HG02588 (cell line): ENCODE results near the gene ASB16.
"Not testable (repeated sequence)": the region's sequence is repeated elsewhere in the genome, so short reads cannot be mapped to it uniquely, and the experiment has no call there.

Source experiments
- ATAC-seq: cut with Tn5 transposase; IDR thresholded peaks from one replicate; pipeline ENCODE4 v1.9.1; 2021; ENCODE audit warnings: mild to moderate bottlenecking, moderate library complexity; ENCODE audit not compliant: unreplicated experiment

ASB16 gene

GRCh38 chr17:44170499-44171201 is at the start of gene ASB16:
TSS of gene ASB16 (plus strand) at chr17:44170704. CDS start at chr17:44170790, 86 bp downstream.
- no peak for ATAC-seq

- no peak for ATAC-seq
These were observed 49.5 kb upstream of the ASB16 start for GRCh38 chr17:44120851-44121605.

DNA sequence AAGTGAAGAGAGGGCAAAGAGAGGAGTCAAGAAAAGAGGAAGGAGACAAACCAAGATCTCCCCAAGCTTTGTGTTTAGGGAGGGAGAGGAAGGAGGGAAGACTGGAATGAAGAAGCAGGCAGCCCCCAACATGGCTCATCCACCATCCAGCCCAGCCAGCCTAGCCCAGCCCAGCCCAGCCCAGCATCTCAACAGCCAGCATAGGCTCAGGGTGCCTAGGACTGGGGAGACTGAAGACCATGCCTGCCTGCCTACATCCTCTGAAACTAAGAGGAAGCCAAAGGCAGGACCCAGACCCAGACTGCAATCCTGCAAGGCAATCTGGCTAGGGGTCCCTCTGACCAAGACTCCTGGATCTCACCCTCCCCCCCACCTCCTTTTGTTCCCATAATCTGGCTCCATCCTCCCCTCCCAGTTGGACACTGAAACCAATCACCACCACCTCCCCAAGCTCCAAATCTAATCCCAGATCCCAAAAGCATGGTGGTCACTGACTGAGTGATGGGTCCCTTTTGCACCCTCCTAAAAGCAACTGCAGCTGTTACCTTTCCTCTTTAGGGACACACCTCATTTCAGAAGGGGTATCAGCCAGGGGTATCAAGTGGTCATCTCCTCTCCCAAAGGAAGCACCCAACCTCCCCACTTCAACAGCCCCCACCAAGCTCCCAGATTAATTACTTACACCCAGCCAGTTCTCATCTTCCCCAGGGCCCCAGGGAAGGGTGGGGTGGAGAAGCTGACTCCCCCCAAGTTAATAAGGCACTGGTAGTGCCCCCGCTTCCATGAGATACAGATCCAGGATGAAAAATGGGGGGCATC is 48.3 kb upstream of the ASB16 start:
- ATAC-seq = no peak

DNA sequence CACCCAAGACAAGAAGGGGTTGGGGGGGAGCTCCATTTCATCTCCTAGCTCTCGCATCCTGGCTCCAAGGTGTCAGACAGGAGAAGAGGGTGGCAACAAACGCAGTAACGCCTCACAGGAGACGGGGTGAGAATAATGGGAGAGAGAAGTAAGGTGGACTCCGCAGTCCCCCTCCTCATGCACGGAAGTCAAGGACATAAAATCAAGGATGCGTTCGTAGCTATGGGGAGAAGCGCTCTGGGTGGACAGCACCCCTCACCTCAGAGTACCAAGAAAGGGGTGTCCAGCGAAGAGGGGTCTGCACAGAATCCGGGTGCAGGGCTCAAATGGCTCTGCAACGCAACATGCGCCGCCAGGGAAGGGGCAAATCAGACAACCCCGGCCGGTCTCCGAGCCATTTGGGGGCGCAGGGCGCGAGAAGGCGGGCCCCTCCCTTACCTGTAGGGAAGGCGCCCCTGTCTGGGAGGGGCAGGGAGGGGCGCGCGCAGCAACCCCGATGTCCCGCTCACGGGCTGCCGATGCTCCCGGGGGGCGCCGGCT is 47.6 kb upstream of the ASB16 start:
- peak; percentile 3 for ATAC-seq

GRCh38 chr17:44123356-44124117 is 47.0 kb upstream of the ASB16 start, which contains the start of gene HDAC5:
TSS of gene HDAC5 (minus strand) at chr17:44123641. CDS start at chr17:44117515, 6,126 bp downstream.
- ATAC-seq = peak; percentile 92

DNA sequence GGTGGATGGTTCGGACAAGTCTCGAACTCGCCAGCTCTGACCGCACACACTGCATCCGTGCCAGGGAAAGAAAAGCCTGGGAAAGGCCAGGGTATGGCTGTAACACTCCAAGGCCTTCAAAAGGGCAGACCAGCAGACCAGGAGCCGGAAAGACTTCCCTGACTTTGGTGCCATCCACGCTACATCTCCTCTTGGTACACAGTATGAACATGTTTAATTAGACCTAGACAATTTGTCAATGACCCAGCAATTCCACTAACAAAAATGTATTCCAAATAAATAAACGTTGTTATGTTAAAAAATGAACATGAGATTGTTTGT is 46.4 kb upstream of the ASB16 start:
- no peak for ATAC-seq

- ATAC-seq = no peak
These were observed 42.1 kb upstream of the ASB16 start for GRCh38 chr17:44128383-44128782.

DNA sequence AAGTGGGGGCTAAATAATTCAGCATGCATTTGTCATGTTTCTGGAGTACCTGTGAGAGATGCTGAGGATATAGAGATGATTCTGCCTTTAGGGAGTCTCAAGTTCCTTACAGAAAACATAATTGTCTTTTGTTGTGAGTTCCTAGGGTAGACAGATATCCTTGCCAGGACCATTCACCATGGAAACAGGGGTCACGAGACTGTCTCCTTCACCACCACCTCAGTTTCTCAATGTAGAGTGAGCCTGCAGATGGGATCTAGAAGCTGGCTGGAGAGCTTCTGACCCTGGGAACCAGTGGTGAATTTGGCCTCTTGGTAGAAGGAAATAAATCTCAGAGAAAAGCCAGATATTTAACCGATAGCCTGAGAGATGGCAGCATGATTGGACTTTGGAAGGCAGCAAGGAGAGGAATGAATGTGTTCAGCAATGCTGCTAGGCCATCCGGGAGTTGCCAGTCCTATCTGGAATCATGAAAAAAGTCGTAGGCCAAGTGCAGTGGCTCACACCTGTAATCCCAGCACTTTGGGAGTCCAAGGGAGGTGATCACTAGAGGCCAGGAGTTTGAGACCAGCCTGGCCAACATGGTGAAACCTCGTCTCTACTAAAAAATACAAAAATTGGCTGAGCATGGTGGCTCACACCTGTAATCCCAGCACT is 39.7 kb upstream of the ASB16 start:
- ATAC-seq = no peak

DNA sequence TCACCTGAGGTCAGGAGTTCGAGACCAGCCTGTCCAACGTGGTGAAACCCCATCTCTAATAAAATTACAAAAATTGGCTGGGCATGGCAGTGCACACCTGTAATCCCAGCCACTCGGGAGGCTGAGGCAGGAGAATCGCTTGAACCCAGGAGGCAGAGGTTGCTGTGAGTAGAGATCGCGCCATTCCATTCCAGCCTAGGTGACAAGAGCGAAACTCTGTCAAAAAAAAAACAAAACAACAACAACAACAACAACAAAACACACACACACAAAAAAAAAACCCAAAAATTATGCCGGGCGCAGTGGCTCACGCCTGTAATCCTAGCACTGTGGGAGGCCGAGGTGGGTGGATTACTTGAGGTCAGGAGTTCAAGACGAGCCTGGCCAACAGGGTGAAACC is 39.1 kb upstream of the ASB16 start:
- ATAC-seq = not testable (repeated sequence)

DNA sequence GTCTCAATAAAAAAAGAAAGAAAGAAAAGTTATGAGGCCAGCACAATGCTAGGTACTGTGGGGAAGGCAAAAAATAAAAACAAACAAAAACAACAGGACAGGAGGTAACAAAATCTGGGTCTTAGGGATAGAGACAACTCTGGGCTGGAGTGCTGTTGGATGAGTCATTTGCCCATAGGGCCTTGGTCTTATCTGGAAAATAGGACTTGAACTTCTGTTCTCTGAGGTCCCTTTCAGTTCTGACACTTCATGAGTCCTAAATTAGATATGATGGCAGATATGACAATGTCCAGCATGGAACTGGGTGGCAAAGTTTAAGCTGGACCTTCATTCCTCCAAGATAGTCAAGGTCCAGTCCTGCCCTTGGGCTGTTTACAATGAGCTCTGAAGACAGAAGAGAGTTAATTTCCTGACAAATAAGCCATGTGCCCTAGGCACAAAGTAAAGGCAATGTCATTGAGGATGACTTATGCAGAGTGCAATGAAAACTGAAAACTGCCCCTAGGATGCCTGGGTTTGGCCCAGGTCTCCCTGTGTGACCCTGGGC is 38.2 kb upstream of the ASB16 start:
- no peak for ATAC-seq

DNA sequence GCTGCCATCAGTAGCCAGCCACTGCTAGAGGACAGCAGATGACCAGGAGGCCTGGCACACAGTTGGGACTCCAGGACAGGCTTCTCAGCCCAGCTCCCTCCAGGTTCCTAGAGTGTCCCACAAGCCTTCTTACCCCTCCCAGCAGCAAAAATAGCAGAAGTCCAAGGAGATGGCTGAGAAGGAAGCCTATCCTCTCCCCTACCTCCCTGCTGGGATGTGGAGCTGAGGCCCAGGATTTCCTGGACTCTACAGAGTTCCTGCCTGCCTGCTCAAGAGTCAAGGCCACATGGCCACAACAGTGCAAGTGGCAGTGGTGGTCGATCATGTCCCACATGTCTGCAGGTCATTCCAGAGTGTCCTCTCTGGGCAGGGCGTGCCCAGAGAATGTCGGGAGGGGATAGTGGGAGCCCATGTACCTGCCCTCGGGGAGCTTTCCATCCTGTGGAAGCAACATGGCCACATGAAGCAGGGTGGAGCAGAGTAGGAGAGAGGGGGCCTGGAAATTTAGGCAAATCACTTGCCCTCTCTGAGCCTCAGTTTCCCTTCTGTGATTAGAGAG is 36.5 kb upstream of the ASB16 start:
- ATAC-seq = no peak

DNA sequence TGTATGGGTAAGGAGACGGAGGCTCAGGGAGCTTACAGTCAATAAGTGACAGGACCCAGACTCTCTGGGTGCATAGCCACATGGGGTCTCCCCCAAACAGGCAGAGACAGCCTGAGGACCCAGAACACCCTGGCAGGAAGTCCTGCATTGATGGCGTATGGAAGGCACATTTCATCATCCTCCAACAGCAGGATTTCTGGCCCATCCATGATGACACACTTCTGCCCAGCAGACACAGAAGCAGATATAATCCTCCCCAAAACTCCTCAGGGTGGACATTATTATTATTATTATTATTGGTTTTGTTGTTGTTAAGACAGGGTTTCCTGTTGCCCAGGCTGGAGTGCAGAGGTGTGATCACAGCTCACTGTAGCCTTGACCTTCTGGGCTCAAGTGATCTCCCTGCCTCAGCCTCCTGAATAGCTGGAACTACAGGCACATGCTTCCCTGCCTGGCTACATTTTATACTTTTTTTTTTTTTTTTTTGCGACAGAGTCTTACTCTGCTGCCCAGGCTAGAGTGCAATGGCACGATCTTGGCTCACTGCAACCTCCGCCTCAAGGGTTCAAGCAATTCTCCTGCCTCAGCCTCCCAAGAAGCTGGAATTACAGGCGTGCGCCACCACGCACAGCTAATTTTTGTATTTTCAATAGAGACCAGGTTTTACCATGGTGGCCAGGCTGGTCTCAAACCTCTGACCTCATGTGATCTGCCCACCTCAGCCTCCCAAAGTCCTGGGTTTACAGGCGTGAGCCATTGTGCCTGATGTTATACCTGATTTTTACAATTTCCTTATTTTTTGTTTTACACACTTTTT is 35.5 kb upstream of the ASB16 start:
- ATAC-seq = no peak

GRCh38 chr17:44137891-44138709 is 32.4 kb upstream of the ASB16 start:
- ATAC-seq = no peak

GRCh38 chr17:44143921-44144320 is 26.6 kb upstream of the ASB16 start:
- ATAC-seq = not testable (repeated sequence)

DNA sequence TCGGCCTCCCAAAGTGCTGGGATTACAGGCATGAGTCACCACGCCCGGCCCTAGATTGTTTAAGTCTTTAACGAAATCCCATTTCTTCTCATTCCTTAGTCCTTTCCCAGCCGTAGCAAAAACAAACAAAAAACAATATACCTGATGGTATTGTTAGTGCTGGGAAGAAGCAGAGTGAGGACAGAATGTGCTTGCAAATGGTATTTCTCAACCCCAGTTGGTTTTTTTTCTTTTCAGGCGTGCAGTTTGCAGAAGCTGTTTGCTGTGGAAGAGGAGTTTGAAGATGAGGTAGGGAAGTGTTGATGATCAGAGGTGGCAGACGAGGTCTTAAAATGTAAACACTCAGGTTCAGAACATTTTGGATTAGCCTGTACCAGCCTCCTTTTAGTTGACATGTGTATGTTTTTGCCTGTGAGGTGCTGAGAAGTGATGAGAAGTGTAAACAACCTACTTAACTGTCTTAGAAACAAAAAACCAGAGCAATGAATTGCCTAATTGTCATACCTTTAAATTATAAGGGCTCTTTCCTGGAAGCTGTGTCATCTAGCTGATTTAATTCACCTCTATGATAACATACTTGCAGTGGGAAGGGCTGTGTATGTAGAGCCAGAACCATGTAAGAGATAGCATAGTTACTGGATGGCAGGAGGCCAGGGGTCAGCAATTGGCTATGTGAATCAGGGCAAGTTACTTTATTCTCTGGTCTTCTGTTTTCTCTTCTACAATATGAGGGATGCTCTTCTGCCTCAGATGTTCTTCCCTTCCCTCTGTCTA is 25.4 kb upstream of the ASB16 start:
- no peak for ATAC-seq

DNA sequence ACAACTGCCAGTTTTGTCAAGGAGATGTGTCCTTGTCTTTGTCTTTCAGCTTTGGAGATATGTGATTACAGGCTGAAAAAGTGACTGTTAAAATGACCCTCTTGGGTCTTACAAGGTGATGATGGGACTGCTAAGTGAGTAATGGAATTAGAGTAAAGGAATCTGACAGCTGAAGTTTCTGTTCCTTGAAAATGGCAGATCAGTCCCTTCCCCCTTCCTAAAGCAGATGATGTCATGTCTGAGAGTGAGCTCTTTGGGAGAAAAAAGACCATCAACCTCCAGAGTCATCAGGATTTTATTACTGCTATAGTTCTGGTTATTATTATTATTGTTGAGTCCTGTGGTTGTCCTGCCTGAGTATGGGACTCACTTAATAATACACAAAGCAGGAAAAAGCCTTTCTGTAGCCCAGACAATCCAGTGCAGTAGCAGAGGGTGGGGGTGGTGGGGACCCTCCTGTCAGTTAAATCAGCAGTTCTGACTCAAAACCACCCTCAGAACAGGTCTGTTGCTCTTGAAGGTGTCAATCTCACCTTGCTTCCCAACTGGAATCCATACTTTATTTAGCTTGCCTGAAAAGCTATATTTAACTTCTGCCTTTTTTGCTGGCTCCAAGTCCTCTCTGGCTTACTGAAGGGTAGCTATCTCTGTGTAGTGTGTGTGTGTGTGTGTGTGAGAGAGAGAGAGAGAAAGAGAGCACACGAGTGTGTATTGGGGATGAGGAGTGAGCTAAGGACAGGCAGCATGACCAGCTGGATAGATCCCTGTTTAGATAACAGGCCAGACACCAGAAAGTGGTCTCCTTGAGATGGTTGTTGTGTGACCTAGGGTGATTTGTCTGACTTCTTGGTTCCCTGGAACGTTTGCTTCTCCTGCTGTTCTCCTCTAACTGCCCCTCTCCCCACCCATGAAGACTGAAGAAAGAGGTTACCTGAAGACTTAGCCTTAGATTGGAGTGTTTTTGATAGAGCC is 23.8 kb upstream of the ASB16 start:
- no peak for ATAC-seq
